SW 1271 (cell line): ENCODE results near the gene UBE2I.
"Not testable (repeated sequence)": the region's sequence is repeated elsewhere in the genome, so short reads cannot be mapped to it uniquely, and the experiment has no call there.

Source experiments
- DNase-seq, 2 experiments: peaks; one replicate each; lab custom pipeline; 2025; lab: John Stamatoyannopoulos, UW

Gene UBE2I

DNA sequence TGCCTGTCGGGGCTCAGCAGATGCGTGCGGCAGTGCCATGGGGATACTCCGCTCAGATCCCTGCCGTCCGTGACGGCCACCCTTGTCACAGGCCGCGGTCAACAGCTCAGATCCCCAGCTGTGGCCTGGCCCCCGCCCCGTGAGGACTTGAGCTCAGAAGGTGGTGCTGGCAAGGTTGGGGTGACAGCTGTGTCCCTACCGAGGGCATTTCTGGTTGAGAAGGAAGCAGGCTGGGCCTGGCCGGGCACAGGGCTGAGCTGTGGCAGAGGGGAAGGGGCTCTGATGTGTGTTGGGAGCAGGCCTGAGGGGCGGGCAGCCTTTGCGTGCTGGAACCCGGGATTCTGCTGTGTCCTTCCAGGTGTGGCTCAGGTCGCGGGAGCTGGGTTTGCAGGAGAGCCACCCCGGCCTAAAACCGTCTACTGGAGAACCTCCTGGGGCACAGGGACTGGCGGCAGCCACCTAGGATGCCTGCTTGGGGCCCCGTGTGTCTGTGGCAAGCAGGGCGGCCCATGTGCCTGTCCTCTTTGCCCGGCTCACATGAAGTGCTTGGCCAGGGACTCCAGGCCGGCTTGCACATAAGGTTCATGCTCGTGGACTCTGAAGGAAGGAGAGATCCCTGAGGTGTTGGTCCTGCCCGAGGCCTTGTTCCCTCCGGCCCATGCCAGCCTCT lies 5.1 kb downstream of the UBE2I start:
- DNase-seq, result no peak

DNA sequence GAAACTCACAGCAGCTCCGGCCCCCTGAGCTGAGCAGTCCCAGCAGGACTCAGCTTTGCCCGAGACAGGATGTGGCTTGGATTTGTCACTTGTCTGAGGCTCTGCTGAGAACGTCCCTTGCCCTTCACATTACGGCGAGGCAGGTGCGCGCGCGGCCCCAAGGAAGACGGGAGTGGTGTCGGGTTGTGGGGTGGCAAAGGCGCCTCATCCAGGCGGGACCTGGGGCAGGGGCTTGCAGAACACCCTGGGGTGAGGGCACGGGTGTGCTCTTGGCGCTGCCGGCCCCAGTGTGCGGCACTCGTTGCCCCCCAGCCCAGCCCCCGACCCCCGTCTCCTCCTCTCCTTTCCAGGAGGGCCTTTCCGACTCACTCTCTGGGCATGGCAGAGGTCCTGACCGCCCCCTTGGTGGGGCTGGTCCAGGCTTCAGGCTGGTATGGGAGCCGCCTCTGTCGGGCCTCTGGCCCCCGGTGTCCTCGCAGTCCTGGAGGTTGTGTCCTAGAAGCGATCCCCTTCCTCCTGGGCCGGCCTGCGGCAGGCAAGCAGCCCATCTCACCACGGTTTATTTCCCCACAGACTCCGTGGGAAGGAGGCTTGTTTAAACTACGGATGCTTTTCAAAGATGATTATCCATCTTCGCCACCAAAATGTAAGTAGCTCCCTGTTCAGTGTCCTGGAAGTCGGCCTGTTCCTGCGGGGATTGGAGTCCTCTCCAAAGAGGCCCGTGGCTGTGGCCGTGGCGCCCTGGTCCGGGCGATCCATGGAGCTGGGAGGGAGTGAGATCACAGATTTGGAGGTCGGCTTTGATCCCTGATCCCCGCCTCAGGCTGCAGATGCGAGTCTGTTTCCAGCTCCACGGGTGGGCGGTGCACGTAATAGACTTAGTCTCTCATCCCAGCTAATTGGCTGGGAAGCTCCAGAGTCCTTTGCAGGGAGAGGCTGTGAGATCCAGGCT lies 5.9 kb downstream of the UBE2I start:
- no peak for DNase-seq

DNA sequence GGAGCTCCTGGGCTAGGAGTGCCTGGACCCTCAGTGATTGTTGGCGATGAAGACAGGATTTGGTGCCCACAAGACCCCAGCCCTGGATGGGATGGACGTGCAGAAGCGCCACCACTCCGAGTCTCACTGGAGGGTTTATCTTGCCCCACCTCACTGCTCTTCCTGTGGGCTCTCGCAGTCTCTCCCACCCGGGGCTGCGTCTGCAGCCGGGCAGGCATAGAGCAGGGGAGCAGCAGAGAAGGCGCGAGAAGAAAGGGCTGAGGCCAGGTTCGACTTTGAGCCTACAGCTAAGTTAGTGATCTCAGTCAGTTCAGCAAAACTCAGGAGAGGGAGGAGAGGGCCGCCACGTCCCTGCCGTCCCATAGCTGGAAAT lies 6.6 kb downstream of the UBE2I start:
- DNase-seq, result no peak

DNA sequence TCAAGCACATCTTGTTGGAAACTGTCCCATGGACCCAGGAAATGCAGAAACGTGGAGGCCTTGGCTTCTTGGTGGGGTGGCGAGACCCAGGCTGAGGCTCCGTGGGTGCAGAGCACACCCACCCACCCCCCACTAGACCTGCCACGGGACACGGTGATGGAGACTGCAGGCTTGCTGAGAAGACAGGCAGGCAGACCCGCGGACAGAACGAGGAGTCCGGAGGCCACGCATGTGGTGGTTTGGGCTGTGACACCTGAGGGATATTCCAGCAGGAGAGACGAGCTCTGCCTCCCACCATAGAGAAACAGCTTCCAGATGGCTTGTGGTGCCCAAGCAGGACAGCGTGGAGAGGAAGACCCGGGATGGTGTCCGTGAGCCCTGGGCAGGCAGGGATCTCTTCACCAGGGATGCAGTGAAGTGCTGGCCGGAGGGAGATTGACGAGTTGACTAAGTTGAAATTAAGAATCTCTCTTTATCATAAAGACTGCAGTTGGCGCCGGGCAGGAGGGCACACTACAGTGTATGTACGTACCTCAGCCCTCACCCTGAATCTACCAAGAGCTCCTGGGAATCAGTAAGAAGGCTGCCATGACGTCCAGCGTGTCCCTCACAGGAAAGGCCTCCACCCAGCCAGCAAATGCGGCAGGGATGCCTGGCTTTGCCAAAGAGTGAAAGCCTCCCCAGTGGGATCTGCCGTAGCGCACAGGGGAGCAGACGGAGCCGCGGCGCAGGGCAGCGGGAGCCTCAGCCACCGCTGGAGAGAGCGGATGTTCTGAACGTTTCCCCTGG lies 8.2 kb downstream of the UBE2I start:
- no peak for DNase-seq

DNA sequence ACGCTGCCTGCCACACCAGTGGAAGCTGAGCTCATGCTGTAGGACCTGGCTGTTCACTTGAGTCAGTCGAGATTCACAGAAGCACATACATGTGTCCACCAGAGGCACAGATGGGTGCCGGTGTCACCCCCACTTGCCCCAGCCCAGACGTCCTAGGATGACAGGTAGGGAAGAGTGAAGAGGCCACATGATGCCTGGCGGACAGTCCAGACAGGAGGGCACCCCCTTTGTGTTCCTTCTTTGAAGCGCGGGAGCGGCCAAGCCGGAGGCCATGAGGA lies 8.8 kb downstream of the UBE2I start:
- no peak for DNase-seq

DNA sequence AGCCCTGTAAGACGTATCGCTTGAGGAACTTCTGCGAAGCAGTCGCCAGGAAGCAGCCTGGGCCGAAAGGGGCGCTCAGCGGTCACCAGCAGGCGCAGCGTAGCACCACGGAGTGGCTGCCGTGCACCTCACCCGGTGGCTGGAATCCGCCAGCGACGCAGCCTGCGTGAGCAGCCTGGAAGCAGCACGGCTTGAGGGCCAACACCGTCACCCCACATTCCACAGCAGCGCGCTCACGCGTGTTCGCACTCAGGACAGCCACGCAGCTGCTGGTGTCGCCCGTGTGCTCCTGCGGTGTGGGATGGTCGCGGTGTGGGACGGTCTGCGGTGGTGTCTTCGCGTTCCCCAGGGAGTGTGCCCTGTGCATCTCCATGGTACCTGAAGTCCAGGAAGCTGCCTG lies 9.6 kb downstream of the UBE2I start:
- DNase-seq, result no peak

DNA sequence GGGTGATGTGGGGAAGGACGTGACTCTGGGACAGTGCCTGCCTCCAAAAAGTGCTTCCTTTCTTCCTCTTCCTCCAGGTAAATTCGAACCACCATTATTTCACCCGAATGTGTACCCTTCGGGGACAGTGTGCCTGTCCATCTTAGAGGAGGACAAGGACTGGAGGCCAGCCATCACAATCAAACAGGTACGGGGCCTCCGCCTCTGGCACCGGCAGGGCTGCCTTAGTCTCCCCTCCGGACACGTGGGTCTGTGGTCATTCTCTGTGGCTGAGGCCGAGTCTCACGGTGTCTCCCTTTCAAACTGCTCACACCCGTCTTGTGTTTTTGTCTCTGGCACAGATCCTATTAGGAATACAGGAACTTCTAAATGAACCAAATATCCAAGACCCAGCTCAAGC lies 10.7 kb downstream of the UBE2I start:
- DNase-seq, result no peak

DNA sequence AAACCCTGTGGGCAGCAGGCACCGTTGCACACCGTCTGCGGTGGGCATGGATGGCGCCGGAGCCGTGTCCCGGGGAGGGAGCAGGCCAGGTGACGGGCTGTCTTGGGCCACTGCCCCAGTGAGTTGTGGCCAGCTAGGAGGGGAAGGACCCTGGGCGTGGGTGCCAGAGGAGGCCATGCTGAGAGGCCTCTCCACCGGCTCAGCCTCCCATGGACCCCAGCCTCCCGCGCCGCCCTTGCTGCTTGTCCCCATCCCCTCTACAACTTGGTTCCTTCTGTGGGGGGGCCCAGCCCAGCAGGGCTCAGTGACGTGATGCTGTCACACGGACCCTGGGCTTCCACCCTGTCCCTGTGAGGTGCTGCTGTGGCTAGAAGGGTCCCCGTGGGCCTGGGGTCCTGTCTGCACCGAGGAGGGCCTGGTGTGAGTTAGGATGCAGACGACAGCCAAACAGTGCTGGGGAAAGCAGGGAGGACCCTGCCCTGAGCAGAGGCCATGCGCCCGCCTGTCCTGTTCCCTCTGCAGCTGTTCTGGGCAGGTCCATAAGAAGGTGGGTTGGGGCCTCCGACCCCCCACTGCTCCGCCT lies 11.3 kb downstream of the UBE2I start:
- no peak for DNase-seq

DNA sequence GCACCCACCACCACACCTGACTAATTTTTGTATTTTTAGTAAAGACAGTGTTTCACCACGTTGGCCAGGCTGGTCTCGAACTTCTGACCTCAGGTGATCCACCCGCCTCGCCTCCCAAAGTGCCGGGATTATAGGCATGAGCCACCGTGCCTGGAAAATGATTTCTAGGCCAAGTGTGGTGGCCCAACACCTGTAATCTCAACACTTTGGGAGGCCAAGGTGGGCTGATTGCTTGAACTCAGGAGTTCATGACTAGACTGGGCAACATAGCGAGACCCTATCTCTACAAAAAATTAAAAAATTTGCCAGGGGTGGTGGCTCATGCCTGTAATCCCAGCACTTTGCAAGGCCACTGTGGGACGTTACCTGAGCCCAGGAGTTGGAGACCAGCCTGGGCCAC lies 13.0 kb downstream of the UBE2I start:
- no peak for DNase-seq

DNA sequence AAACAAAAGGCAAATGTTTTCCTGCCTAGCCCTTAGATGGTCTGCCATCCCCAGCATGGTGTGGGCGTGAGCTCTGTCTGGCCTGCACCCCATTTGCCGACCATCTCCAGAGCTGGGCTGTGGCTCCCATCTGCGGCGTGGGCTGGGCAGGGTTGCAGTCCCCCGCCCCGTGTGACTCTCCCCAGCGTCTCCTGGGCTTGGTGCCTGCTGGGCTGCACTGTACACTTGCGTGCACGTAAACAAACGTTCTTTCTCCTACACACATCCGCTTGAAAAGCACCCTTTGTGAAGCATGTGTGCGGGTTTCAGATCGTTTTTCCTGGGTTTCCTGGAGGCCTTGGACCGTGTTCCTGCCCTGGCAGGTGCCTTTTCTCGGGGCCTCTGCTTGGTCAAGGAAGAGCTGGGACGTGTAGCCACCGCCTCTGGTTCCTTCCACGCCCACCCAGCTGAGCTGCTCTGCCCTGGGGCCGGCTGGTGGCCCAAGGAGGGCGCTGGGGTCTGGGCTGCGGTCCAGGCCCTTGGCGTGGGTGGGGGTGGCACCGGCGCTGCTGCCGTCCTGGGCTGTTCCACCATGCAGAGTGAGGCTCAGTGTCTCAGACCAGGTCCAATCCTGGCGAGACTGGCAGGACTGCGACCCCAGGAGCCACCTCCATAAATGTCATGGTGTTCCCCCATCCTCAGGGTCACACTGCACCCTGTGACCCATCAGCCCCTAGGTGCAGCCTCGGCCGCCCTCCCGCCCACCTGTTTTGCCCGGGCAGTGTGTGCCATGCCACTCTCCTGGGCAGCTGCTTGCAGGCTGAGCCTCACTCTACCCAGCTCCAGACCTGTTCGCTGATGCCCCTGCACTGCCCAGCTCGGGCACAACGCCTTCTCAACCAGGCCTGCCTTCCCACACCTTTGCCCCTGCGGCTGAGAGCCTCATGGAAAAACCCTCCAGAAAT lies 14.1 kb downstream of the UBE2I start:
- no peak for DNase-seq

DNA sequence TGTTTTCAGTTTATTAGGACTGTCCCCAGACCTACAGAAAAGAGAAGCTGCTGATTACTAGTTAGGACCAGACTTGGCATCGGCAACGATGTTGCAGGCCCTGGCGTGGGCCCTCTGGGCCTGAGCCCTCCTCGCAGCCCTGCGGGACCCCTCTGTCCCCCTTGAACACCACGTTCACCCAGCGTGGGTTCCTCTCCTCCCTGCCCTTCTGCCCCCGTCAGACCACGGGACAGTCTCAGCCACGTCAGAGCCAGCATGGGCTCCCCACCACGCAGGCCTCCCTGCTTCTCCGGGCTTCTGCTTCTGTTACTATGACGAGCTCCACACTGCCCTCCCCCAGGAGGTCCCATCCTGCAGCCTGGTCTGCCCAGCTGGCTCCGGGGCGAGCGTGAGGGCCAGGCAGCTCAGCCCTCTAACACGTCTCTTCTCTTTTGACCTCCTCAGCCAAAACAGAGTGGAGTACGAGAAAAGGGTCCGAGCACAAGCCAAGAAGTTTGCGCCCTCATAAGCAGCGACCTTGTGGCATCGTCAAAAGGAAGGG lies 14.9 kb downstream of the UBE2I start:
- no peak for DNase-seq

DNA sequence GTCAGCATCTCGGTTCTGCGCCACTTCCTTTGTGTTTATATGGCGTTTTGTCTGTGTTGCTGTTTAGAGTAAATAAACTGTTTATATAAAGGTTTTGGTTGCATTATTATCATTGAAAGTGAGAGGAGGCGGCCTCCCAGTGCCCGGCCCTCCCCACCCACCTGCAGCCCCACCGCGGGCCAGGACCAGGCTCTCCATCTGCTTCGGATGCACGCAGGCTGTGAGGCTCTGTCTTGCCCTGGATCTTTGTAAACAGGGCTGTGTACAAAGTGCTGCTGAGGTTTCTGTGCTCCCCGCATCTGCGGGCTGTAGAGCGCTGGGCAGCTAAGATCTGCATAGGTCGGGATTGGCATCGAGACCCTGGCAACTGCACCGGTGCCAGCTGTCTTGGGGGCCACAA lies 15.8 kb downstream of the UBE2I start:
- no peak for DNase-seq

DNA sequence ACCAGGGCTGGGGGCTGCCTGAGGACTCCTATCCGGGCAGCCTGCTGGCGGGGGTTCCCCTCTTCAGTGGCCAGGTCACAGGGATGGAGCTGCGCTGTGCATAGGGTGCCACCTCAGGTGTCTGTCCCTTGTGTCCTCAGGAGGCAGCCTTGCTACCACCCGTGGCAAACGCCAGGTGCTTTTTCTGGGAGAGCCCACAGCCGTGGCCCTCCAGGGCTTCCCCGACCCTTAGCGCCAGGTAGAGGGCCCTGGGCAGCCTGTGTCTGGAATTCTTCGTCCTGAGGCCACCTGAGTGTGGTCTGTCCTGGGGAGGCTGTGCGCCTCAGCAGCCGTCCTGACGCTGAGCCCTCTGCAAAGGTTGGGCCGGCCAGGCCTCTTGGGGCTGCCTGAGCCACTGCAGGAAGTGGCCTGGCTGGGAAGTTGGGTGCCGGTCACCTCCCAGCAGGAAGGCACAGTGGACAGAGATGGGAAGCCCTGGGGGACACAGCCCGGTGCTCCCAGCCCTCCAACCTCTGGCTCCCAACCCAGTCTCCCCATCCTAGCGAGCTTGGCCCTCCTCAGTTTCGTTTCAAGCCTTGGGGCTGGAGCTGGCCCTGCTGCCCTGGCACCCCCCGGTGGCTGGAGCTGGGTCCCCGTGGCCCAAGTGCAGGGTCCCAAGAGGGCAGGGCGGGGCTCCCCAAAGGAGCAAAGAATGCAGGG lies 16.4 kb downstream of the UBE2I start:
- DNase-seq, result no peak

DNA sequence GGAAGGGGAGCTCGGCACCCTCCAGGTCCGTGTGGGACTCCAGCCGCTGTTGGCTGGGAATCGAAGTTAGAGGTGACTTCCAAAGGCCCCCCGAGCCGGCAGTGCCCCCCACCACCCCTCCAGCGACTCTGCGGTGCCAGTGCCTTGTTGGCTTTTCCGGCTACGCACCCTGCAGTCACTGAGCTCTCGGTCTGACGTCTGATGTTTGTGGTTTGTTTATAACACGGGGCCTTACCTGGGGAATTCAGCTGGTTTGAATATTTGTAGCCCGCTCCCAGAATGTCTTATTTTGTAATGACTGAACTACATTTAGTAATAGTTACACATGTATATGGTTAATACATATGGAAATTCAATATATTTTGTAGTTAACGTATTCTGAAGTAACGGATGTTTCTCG lies 17.0 kb downstream of the UBE2I start:
- DNase-seq, result no peak

DNA sequence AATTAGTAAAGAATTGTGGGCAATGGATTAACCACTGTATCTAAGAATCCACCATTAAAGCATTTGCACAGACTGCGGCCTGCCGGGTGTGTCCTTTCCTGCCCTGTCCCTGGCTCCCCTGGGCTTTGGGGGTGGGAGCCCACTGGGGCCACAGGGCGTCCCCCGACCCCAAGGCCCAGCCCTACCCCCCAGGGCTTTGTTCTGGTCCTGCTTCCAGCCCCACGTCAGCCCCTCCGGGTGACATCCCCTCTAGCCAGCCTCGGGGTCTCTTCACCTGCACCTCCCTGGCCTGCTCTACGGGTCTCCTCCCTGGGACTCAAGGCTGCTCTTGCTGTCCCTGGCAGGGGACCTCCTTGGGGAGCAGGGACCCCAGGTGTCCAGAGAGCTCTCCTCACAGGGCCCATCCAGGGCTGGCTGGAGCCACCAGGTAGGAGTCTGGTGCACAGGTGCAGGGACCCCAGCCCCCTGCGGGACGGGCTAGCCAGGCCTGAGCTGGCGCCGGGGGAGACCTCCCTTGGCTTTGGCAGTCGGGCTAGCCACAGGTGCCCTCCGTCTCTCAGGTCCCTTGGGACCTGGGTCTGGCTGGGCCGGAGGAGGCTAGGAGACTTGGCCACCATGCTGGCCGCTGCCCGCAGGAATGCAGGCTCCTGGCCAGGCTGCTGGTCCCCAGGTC lies 17.6 kb downstream of the UBE2I start:
- DNase-seq, result no peak

DNA sequence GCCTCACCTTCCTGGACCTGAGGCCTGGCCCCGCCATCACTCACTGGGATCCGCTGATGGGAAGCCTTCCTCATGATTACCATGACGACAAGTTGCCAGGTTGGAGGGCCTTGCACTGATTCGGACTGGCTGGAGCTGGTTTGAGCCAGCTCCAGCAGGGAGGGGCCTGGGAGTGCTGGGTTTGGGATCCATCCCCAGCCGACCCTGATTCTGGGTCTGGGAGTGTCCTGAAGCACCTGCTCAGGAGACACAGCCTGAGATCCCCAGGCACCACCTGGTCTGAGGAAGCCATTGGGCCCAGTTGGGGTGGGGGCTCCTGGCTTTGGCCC lies 18.1 kb downstream of the UBE2I start:
- no peak for DNase-seq

DNA sequence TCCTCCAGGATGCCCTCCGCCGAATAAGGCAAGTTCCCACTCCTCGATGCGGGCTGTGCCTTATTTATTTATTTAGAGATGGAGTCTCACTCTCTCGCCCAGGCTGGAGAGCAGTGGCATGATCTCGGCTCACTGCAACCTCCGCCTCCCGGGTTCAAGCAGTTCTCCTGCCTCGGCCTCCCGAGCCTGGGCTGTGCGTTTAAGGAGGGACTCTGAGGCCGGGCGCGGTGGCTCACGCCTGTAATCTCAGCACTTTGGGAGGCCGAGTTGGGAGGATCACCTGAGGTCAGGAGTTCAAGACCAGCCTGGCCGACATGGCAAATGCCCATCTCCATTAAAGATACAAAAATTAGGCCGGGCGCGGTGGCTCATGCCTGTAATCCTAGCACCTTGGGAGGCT lies 18.7 kb downstream of the UBE2I start:
- DNase-seq, result not testable (repeated sequence)

DNA sequence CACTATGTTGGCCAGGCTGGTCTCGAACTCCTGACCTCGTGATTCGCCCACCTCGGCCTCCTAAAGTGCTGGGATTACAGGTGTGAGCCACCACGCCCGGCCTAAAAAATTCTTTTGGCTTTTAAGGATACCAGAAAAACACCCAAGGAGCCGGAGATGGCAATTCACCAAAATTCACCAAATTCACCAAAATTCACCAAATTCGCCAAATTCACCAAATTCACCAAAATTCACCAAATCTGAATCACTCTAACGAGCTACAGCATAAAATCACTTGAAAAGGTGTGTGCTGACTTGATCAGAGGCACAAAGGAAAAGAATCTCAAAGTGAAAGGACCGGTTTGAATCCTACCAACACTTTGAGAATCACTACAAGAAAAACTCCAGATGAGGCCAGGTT lies 19.5 kb downstream of the UBE2I start:
- DNase-seq, result not testable (repeated sequence)

DNA sequence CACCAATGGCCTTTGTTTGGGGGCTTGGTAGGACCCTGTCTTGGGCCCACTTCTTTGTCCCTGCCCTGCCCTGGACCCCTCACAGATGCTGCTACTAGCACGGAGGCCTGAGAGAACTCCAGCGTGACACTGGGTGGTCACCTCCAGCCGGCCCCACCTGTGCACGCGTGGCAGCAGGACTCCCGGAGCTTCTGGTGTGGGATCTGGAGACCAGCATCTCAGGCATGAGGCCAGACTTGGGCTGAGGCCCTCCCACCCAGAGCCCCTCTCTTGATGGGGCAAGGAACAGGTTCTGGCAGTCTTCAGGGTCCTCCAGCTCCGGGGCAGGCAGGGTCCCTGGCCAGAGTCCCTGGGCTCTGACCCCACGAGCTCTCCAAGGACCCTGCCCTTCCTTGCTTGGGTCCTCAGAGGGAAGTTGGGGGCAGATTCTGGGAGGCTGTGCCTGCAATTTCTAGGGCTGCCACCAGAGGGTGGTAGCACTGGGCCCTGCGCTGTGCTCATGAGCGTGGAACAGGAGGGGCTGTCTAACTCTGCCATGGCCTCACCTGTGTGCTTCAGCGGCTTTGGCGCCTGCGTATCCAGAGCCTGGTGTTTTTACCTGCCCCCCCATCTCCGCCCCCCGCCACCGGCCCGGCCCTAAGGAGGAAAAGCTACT lies 21.0 kb downstream of the UBE2I start:
- no peak for DNase-seq
